GM18508 (cell line): ENCODE data around the gene SLC2A14.
"Not testable (repeated sequence)": the region's sequence is repeated elsewhere in the genome, so short reads cannot be mapped to it uniquely, and the experiment has no call there.

ENCODE experiments used
- ATAC-seq: cut with Tn5 transposase; IDR thresholded peaks from one replicate; pipeline ENCODE4 v1.9.1; 2021; ENCODE audit warnings: moderate number of reproducible peaks; ENCODE audit not compliant: insufficient read depth, unreplicated experiment

SLC2A14 gene

GRCh38 chr12:7872566-7873319, at the start of gene SLC2A14:
SLC2A14 (minus strand) TSS chr12:7872915; CDS start chr12:7869880, 3,035 bp downstream.
- ATAC-seq, result no peak

GRCh38 chr12:7921181-7921580, 48.5 kb upstream of the SLC2A14 start:
- not testable (repeated sequence) for ATAC-seq

- not testable (repeated sequence) for ATAC-seq
Observed at GRCh38 chr12:7918268-7918590, 45.5 kb upstream of the SLC2A14 start.

- ATAC-seq, result no peak
Observed at GRCh38 chr12:7917392-7918267, 44.9 kb upstream of the SLC2A14 start.

- no peak for ATAC-seq
Observed at GRCh38 chr12:7916936-7917335, 44.2 kb upstream of the SLC2A14 start.

- no peak for ATAC-seq
Observed at GRCh38 chr12:7915661-7916403, 43.1 kb upstream of the SLC2A14 start.

GRCh38 chr12:7910106-7910505, 37.4 kb upstream of the SLC2A14 start:
- not testable (repeated sequence) for ATAC-seq

- no peak for ATAC-seq
Observed at GRCh38 chr12:7907009-7907408, 34.3 kb upstream of the SLC2A14 start.

GRCh38 chr12:7906303-7906702, 33.6 kb upstream of the SLC2A14 start:
- not testable (repeated sequence) for ATAC-seq

GRCh38 chr12:7905600-7906125, 32.9 kb upstream of the SLC2A14 start:
- not testable (repeated sequence) for ATAC-seq

GRCh38 chr12:7905071-7905470, 32.4 kb upstream of the SLC2A14 start:
- ATAC-seq, result no peak

- ATAC-seq, result not testable (repeated sequence)
Observed at GRCh38 chr12:7902416-7902815, 29.7 kb upstream of the SLC2A14 start.

GRCh38 chr12:7899755-7900154, 27.0 kb upstream of the SLC2A14 start:
- no peak for ATAC-seq

GRCh38 chr12:7896726-7897125, 24.0 kb upstream of the SLC2A14 start:
- not testable (repeated sequence) for ATAC-seq

- ATAC-seq, result no peak
Observed at GRCh38 chr12:7892186-7892980, 19.7 kb upstream of the SLC2A14 start.

- no peak for ATAC-seq
Observed at GRCh38 chr12:7884689-7885088, 12.0 kb upstream of the SLC2A14 start.

GRCh38 chr12:7881736-7882120, 9.0 kb upstream of the SLC2A14 start:
- ATAC-seq, result not testable (repeated sequence)

- ATAC-seq, result not testable (repeated sequence)
Observed at GRCh38 chr12:7880952-7881735, 8.4 kb upstream of the SLC2A14 start.

- no peak for ATAC-seq
Observed at GRCh38 chr12:7879246-7879645, 6.5 kb upstream of the SLC2A14 start.
